HG03103 (cell line): ENCODE data around the gene HOXA3.

Experiments used
- ATAC-seq: cut with Tn5 transposase; IDR thresholded peaks from one replicate; pipeline ENCODE4 v1.9.1; 2021; ENCODE audit warnings: low read depth; ENCODE audit not compliant: unreplicated experiment

HOXA3 gene

DNA sequence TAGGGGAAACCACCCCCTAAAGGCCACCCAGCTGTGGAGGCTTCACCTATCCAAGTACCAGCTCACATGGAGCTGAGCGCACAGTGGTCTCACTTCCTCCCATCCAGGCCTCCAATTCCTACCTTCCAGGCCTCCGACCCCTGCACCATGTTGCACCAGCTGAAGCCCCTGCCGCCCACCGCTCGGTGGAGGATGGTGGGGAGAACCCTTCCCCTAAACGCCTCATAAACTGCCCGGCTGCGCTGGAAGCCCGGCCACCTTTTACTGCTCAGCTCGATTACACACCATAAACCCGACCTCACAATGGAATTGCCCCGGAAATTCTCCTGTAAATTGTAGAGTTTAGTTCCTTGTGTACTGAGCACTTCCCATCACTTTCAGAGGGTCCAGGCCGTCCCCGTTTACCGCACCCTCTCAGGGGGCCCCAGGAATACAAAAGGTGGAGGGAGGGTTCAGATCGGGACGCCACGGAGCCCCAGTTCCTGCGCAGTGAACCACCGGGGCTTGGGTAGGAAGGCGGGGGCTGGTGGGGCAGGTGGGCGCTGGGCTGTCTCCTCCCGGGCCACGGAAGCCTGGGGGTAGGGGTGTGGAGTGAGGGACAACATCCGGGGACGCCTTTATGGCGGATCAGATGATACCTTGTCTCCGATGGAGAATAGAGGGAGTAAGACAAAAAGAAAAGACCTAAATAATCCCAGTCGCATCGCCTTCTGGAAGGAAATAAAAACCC is 5.5 kb upstream of the HOXA3 start:
- no peak for ATAC-seq

- no peak for ATAC-seq
Observed at GRCh38 chr7:27156916-27157701, 4.7 kb upstream of the HOXA3 start.

GRCh38 chr7:27156508-27156898 is 4.1 kb upstream of the HOXA3 start, which contains the start of gene HOXA7:
TSS of gene HOXA7 (minus strand) at chr7:27156675. CDS start at chr7:27156545, 130 bp downstream.
- no peak for ATAC-seq

GRCh38 chr7:27155816-27156507 is 3.6 kb upstream of the HOXA3 start:
- ATAC-seq, result no peak

GRCh38 chr7:27154901-27155815 is 2.8 kb upstream of the HOXA3 start:
- ATAC-seq, result no peak

GRCh38 chr7:27154369-27154768 is 2.0 kb upstream of the HOXA3 start:
- ATAC-seq, result no peak

- ATAC-seq, result no peak
Observed at GRCh38 chr7:27153526-27153925, 1.1 kb upstream of the HOXA3 start.

DNA sequence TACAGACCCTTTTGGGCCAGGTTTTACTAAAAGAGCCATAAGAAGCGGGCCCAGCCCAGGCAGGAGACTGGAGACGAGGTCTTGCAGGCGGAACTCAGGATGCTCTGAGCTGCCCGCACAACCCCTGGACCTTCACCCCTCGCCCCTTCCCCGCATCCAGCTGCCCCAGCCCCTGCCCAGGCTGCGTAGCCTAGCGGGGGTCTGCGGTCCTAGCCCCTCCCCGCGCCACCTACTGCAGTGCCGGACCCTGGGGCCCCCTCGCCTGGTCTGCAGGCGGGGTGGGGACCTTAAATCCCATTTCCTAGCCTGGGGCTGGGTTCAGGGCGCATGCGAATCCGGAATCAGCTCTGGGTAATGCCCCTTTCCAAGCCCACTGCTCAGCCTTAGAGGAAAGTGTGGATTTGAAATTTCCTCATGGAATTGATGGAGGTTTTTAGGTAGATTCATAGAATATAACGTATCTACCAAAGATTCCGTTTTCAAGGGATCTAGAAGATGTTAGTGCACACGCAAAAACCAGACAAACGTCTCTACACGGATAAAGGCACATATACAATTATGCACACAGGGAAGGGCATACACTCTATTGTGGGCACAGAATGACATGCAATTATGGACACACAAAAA is 546 bp upstream of the HOXA3 start:
- ATAC-seq, result no peak

GRCh38 chr7:27151341-27151930 is 947 bp downstream of the HOXA3 start:
- no peak for ATAC-seq

DNA sequence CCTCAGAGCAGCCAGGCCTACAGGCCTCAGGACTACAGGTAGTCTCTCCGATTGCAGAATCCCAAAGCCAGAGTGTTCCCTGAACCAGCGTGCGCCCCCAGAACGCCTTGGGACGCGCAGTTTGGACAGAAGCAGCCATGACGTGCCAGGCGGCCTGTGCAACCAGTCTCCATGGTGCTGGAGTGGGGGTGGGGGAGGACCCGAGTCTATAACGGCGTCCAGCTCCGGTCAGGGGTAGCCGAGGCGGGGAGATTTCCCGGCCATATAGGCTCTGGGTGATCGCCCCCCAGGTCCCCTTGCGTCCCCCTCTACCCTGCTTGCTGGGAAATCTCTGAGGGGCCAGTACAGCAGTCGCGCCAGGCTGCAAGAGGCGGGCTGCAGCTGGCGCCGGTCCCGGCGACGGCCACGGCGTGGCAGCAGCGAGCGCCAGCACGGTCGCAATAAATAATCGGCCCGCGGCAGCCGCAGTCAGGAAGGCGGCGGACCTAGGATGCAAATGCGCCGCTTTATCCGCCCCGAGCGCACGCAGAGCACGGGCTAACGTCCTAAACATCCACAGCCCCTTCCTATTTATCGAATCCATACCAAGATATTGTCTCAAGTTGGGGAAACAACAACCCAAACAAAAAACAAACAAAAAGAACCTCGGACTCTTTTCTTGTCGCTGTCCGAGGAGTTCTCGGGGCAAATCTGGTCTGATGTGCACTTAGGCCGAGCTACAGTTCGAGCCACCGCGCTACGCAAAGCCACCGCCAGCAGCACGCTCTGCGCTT is 1.6 kb downstream of the HOXA3 start:
- ATAC-seq, result peak; percentile 68

DNA sequence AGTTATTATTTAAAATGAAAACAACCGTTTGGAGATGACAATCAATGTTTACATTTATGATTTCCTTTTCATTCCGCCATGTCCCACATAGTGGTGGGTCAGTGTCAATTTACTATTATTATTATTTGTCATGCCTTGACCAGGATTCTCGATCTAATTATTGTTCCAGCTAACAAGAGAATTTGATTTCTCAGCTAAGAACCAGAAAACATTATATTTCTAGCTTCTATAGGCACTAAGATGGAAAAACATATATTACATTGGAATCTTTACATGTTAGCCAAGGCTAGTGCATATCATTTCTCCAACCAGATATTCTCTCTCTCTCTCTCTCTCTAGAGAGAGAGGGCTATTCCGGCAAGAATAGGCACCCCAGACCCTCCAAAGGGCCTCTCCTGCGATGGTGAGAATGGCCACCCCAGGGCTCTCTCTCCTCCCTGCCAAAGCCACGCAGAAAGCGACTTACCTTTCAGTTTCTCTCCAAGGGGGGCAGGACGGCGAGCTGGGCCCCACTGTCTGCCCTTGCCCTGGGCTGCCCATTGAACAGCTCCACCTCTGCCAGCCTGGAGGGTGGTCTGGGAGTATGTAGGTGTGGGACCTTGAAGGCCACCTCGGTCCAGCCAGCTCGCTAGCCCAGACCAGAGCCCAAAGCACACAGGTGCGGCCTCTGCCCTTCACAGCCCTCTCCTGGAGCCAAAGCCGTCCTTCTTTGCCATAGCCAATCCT is 2.4 kb downstream of the HOXA3 start:
- ATAC-seq, result no peak

DNA sequence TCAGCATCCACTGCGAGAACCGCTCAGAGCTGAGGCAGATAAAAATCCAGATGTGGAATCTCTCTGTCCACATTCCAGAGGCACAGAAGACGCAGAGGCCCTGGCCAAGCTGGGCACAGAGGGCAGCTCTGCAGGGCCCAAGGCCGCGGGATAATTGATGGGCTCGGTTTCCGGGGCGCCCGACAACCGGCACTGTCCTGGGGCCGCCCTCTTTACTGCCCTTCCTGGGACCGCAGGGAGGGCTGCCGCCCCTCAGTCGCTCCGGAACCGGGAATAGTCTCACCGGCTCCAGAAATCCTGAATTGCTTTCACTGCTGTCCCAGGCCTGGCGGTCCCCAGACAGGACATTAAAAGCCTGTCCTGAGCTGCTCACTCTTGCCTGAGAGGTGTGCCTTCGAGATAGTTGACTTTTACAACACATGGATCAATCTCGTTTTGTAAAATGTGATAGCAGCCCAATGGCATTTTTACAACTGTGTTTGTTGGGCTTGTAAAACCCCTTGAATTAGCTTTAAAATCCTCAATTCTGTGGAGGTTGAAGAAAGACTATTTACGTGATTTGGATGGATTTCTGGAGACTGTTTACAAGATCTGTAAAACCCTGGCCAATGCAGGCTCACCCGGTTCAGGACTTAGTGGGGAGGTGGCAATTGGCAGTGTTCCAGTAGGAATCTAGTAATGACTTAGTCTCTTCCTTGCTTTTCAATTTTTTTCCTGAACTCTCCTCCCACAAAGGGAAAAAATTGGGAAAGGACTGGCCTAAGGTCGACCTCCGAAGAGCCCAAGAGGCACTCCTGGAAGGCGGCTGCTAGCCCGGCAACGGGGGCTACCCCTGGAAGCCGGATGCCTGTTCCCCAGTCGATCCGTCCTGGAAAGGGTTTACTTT is 3.4 kb downstream of the HOXA3 start:
- ATAC-seq, result no peak

DNA sequence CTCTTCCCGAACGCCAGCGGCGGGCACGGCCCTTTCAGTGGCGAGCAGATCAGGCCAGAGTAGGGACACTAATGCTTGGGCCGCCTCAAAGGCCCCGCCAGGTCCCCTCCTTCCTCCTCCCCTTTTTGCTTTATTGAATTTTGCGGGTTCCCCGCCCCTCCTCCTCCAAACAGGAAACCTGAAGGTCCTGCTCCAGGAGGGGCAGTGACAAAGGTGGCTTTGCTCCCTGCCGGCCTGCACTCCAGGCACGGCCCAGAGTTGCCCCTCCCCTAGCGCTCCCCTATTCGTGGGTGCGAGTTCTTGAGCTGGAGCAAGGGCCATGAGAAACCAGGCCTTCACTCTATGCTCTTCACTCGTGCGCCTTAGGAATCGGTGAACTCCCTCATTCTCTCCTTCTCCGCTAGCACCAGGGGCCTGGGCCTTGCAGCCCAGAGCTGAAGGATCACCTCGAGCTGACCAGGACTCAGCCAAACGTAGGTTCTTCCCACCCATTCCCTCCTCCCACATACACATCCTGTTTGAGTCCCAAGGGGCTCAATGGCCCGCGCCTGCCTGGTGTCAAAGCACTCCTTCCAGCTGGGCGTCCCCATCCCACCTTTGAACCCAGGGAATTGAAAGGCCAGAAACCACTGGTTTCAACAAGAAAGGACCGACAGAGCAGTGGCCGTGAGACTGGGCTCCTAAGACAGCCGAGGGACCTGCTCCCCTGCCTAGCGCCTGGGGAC is 4.2 kb downstream of the HOXA3 start:
- no peak for ATAC-seq

DNA sequence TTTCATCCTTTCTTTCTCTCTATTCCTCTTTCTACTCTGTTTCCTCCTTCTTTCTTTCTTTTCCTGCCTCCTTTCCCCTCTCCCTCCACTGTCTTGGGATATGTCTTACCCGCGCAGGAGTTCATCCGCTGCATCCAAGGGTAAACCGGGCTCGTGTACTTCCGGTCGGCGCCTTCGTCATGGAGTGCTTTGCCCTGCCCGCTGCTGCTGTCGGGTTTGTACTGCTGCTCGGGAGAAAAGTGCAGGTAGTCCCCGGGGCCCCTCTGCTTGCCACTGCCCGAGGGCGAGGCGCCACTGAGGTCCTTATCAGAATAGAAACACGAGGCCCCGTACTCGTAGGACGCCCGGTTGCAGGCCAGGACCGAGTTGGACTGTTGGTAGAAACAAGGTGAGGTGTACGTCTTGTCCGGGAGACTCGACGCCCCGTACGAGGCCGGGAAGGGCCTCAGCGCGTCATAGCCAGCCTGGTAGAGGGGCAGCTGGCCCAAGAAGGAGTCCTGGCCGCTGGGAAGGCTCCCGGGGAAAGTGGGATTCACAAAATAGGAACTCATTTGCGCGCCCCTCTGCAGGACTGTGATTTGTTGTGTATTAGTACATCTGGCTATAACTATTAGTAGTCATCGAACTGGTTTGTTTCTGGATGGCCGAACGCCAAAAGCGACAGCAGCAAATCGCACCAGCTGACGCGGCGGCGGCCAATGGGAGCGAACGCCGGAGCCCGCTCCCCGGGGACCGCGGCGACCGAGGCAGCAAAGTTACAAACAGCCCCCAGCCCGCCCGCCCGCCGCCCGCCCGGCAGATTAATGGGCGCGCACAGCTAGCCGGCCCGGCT is 5.0 kb downstream of the HOXA3 start, which contains the start of gene HOXA6:
Gene HOXA6, minus strand, starts transcription at position 576 of the 832 bp plus-strand sequence. Its CDS starts 25 bp downstream, at position 551.
- no peak for ATAC-seq

- ATAC-seq, result no peak
Observed at GRCh38 chr7:27146491-27147198, 5.7 kb downstream of the HOXA3 start.
